Erythroblast (primary cell): Measurements from ENCODE around the gene DUS4L.

Experiments
- GATA1 ChIP-seq: IDR thresholded peaks from 2 replicates; pipeline ENCODE4 v1.6.1; 2011; ENCODE audit warnings: low read depth, mild to moderate bottlenecking, control low read depth, low read length, moderate library complexity
- POLR2A ChIP-seq: IDR thresholded peaks from 2 replicates; pipeline ENCODE4 v1.6.1; 2011; ENCODE audit warnings: mild to moderate bottlenecking, low read length

GRCh38 chr7:107609811-107610261, 46.1 kb downstream of the DUS4L start:
- TF ChIP-seq POLR2A (no peak), GATA1 (no peak)
